MM.1S (cell line): ENCODE measurements around the gene PIEZO2.

Source experiments
- CTCF ChIP-seq: fragments of 300-600 bp; sonication (generic); IDR thresholded peaks from 2 replicates; pipeline ENCODE4 v1.5.1; 2016; ENCODE audit warnings: antibody characterized with exemption, low read length, mixed read lengths
- EZH2phosphoT487 ChIP-seq: fragments of 300-600 bp; sonication (generic); IDR thresholded peaks from 2 replicates; pipeline ENCODE4 v1.6.1; 2018; ENCODE audit warnings: antibody characterized with exemption, low read length

GRCh38 chr18:10757946-10758345 is 391.4 kb downstream of the PIEZO2 start:
- no peak for TF ChIP-seq CTCF
- no peak for TF ChIP-seq EZH2phosphoT487
